Heart right ventricle (tissue), 16 donors: ENCODE measurements around the gene IER5L. TPM values are rescaled to one million over a fixed set of nuclear protein-coding genes. Genes with fewer than 3 reads are reported as not detected.
A peak's percentile ranks its signal among the peaks of the same experiment; 100 is the strongest.

Experiments used
- ATAC-seq, 8 donors: fragments of 200-7000 bp; cut with Tn5 transposase; one replicate each; pipeline ENCODE4 v1.9.1; 2020; ENCODE audit warnings: mild to moderate bottlenecking in 8 of 8, moderate library complexity in 8 of 8, moderate number of reproducible peaks in 1 of 8
- DNase-seq, 2 donors: peaks; one replicate each; pipeline ENCODE4 v3.0.0-alpha.2; 2020
- H3K27ac ChIP-seq, 10 donors: fragments of 200-600 bp; sonication (generic) in 2 of 10; one replicate each; pipeline versions ENCODE4 v1.5.0 to v1.8.0; 2020 to 2022; ENCODE audit warnings: mild to moderate bottlenecking in 3 of 10
- H3K27me3 ChIP-seq, 7 donors: fragments of 200-600 bp; one replicate each; pipeline ENCODE4 v1.8.0; 2021 to 2022; ENCODE audit warnings: mild to moderate bottlenecking in 2 of 7
- H3K36me3 ChIP-seq, 9 donors: fragments of 200-600 bp; sonication (generic) in 1 of 9; one replicate each; pipeline versions ENCODE4 v1.5.0 to v1.8.0; 2020 to 2022; ENCODE audit warnings: mild to moderate bottlenecking in 2 of 9
- H3K4me1 ChIP-seq, 9 donors: fragments of 200-600 bp; sonication (generic) in 1 of 9; one replicate each; pipeline versions ENCODE4 v1.5.0 to v1.8.0; 2020 to 2022; ENCODE audit warnings: mild to moderate bottlenecking in 4 of 9
- H3K4me3 ChIP-seq, 10 donors: fragments of 200-600 bp; sonication (generic) in 2 of 10; one replicate each; pipeline versions ENCODE4 v1.5.0 to v1.8.0; 2020 to 2022; ENCODE audit warnings: mild to moderate bottlenecking in 7 of 10, moderate library complexity in 2 of 10
- H3K9me3 ChIP-seq, 11 donors: fragments of 200-600 bp in 10 of 11; sonication (generic) in 2 of 11; one replicate each; pipeline versions ENCODE4 v1.5.0 to v1.8.0; 2013 to 2022; ENCODE audit warnings: mild to moderate bottlenecking in 2 of 11, control low read depth in 1 of 11, moderate library complexity in 1 of 11
- WGBS, 2 donors: extraction: QIAGEN DNeasy Blood & Tissue Kit; methylation state at CpG; one replicate each; pipeline ENCODE4 v1.1.7; 2013; ENCODE audit warnings: inconsistent platforms in 1 of 2; 5-methylcytosine and 5-hydroxymethylcytosine counted together
- intact Hi-C, 10 donors: fragments of 100-400 bp; cut with DNase I; formaldehyde crosslinking; loops; one replicate each; pipeline versions ENCODE4 v1.11.1 to v1.14.2; 2022
- polyA plus RNA-seq, 2 donors: library from polyadenylated mRNA; stranded (reverse); fragments of 200-250 nt; gene quantifications; one replicate each; pipeline ENCODE4 v1.2.3, GENCODE V29; 2013
- total RNA-seq, 10 donors: library from RNA; stranded (reverse); fragmentation: NEBNext Ultra II Directional in 3 of 10; extraction: Animal tissue kit (Norgen Biotek cat#: 25700) in 3 of 10; gene quantifications; one replicate each; pipeline versions ENCODE4 v1.2.1 to v1.2.4, GENCODE V29; 2021 to 2023
- TF ChIP-seq, protein P1 (sequence below), 9 donors: fragments of 200-600 bp; sonication (generic) in 2 of 9; IDR thresholded peaks; one replicate each; pipeline versions ENCODE4 v1.5.0 to v1.8.0; 2021 to 2022; ENCODE audit warnings: antibody characterized with exemption in 9 of 9, mild to moderate bottlenecking in 5 of 9, moderate library complexity in 1 of 9
- donor health status: Arrhythmogenic right ventricular cardiomyopathy.
- donor health status: ischemic (EF 13 %, LVEDD 7.1; RV severe dilation, severe dysfunction).
- donor health status: healthy with polysubstance abuse.
- donor health status: DM: no; HTN: yes; CAD: no.
- donor health status: DM: no; HTN: no; CAD: no.
- donor health status: ischemic (EF 25% LVEDD 6.9; RV normal size, moderate dysfunction).
- donor health status: ischemic (EF 25% LVEDD 5.7; RV mildly dilated, moderate dysfunction).
- donor health status: healthy.
- donor health status: DM: yes; HTN: yes; CAD: no.
- donor health status: Ischemic cardiomyopathy.
- donor health status: ischemic (EF 35%, LVEDD 5.7; RV mildly dilated, moderate dysfunction).
- donor health status: nonischemic (EF 11% LVEDD 7.7; RV severe dilation, severe dysfunction).
- donor health status: DM: yes; HTN: yes; CAD: no.
- donor health status: PGD.
- donor health status: ischemic (EF 29% LVEDD 5.4; RV normal size, mild dysfunction).
- donor health status: nonischemic (EF 23%, LVEDD 6.1; RV moderate dilation, normal function).

The IER5L gene
- total and polyA plus RNA-seq, 12 donors: 1.2 to 26.3 (median 5.6) TPM

- no peak for DNase-seq
- Histone ChIP-seq H3K27me3 (no peaks in the 10 kb centered on the region), H3K9me3 (no peaks in the 10 kb centered on the region), H3K4me3 (no peak overlapping the region), H3K27ac (no peak overlapping the region), H3K4me1 (no peaks in the 10 kb centered on the region), H3K36me3 (peaks cover 0 to 51% (median 8%) of the 10 kb centered on the region in 9 donors)
- ATAC-seq: peak in 1 of 8 donors; percentile 18
- WGBS, 2 donors: 84 to 90% methylated on average over 16 of the region's 16 CpGs
- intact Hi-C loops: no loop called here
- TF ChIP-seq, protein P1, sequence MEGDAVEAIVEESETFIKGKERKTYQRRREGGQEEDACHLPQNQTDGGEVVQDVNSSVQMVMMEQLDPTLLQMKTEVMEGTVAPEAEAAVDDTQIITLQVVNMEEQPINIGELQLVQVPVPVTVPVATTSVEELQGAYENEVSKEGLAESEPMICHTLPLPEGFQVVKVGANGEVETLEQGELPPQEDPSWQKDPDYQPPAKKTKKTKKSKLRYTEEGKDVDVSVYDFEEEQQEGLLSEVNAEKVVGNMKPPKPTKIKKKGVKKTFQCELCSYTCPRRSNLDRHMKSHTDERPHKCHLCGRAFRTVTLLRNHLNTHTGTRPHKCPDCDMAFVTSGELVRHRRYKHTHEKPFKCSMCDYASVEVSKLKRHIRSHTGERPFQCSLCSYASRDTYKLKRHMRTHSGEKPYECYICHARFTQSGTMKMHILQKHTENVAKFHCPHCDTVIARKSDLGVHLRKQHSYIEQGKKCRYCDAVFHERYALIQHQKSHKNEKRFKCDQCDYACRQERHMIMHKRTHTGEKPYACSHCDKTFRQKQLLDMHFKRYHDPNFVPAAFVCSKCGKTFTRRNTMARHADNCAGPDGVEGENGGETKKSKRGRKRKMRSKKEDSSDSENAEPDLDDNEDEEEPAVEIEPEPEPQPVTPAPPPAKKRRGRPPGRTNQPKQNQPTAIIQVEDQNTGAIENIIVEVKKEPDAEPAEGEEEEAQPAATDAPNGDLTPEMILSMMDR (IDR thresholded peaks at IDR 0.05): no peak
Observed at GRCh38 chr9:129154866-129155477, 23.1 kb downstream of the IER5L start.

- H3K27ac ChIP-seq: no peak overlapping the region
- H3K27me3 ChIP-seq: no peaks in the 10 kb centered on the region
- TF ChIP-seq, protein P1 (IDR thresholded peaks at IDR 0.05): no peak
- H3K9me3 ChIP-seq: no peaks in the 10 kb centered on the region
- 89 to 94% methylated on average over 15 of the region's 15 CpGs for WGBS, 2 donors
- no peak overlapping the region for H3K4me3 ChIP-seq
- ATAC-seq (no peak), DNase-seq (no peak)
- H3K36me3 ChIP-seq: peaks cover 0 to 73% (median 14%) of the 10 kb centered on the region in 9 donors
- H3K4me1 ChIP-seq: peaks cover 12 to 21% (median 19%) of the 10 kb centered on the region in 9 donors
- intact Hi-C loops: no loop called here
Observed at GRCh38 chr9:129151469-129151868, 26.6 kb downstream of the IER5L start.

- H3K4me1 ChIP-seq: peaks cover 19 to 28% (median 26%) of the 10 kb centered on the region in 9 donors
- no peak for DNase-seq
- WGBS, 2 donors: 80 to 89% methylated on average over 18 of the region's 18 CpGs
- no peak overlapping the region for H3K4me3 ChIP-seq
- intact Hi-C loops: no loop called here
- H3K27ac ChIP-seq: no peak overlapping the region
- peaks cover 0 to 66% (median 14%) of the 10 kb centered on the region in 9 donors for H3K36me3 ChIP-seq
- ATAC-seq: no peak
- H3K27me3 ChIP-seq: no peaks in the 10 kb centered on the region
- no peaks in the 10 kb centered on the region for H3K9me3 ChIP-seq
- TF ChIP-seq, protein P1 (IDR thresholded peaks at IDR 0.05): no peak
Observed at GRCh38 chr9:129150672-129151211, 27.3 kb downstream of the IER5L start.

DNA sequence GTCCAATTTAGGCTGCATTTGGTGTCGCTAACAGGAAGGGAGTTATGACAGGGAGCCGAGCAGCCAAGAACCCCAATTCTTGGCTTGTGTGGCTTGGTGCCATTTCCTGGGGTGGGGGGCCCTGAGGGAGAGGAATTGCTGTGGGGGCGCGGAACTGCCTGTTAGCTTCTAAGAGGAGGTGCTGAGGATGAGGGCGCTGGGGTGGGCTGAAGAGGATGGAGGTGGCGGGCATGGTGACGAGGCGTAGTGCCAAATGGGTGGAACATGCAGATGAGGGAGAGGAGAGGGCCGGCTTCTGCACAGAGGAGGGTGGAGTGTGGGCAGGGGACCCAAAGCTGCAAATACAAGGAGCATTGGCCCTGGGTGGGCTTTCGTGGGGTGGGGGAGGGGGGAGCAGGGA is 27.9 kb downstream of the IER5L start:
- Histone ChIP-seq H3K27me3 (no peaks in the 10 kb centered on the region), H3K27ac (peak overlapping the region in 1 of 10 donors; percentile 100), H3K4me3 (no peak overlapping the region), H3K4me1 (peaks cover 24 to 34% (median 33%) of the 10 kb centered on the region in 9 donors), H3K36me3 (peaks cover 0 to 62% (median 10%) of the 10 kb centered on the region in 9 donors), H3K9me3 (no peaks in the 10 kb centered on the region)
- WGBS, 2 donors: 79% methylated on average over 10 of the region's 10 CpGs
- ATAC-seq (no peak), DNase-seq (no peak)
- TF ChIP-seq, protein P1 (IDR thresholded peaks at IDR 0.05): no peak
- intact Hi-C loops: no loop called here
